Heart right ventricle (tissue), 16 donors: Measurements from ENCODE around the gene LAGE3. TPM values are rescaled to one million over a fixed set of nuclear protein-coding genes. Genes with fewer than 3 reads are reported as not detected.

Experiments
- ATAC-seq, 8 donors: fragments of 200-7000 bp; cut with Tn5 transposase; one replicate each; pipeline ENCODE4 v1.9.1; 2020; ENCODE audit warnings: mild to moderate bottlenecking in 8 of 8, moderate library complexity in 8 of 8, moderate number of reproducible peaks in 1 of 8
- DNase-seq, 2 donors: peaks; one replicate each; pipeline ENCODE4 v3.0.0-alpha.2; 2020
- H3K27ac ChIP-seq, 10 donors: fragments of 200-600 bp; sonication (generic) in 2 of 10; one replicate each; pipeline versions ENCODE4 v1.5.0 to v1.8.0; 2020 to 2022; ENCODE audit warnings: mild to moderate bottlenecking in 3 of 10
- H3K27me3 ChIP-seq, 7 donors: fragments of 200-600 bp; one replicate each; pipeline ENCODE4 v1.8.0; 2021 to 2022; ENCODE audit warnings: mild to moderate bottlenecking in 2 of 7
- H3K36me3 ChIP-seq, 9 donors: fragments of 200-600 bp; sonication (generic) in 1 of 9; one replicate each; pipeline versions ENCODE4 v1.5.0 to v1.8.0; 2020 to 2022; ENCODE audit warnings: mild to moderate bottlenecking in 2 of 9
- H3K4me1 ChIP-seq, 9 donors: fragments of 200-600 bp; sonication (generic) in 1 of 9; one replicate each; pipeline versions ENCODE4 v1.5.0 to v1.8.0; 2020 to 2022; ENCODE audit warnings: mild to moderate bottlenecking in 4 of 9
- H3K4me3 ChIP-seq, 10 donors: fragments of 200-600 bp; sonication (generic) in 2 of 10; one replicate each; pipeline versions ENCODE4 v1.5.0 to v1.8.0; 2020 to 2022; ENCODE audit warnings: mild to moderate bottlenecking in 7 of 10, moderate library complexity in 2 of 10
- H3K9me3 ChIP-seq, 11 donors: fragments of 200-600 bp in 10 of 11; sonication (generic) in 2 of 11; one replicate each; pipeline versions ENCODE4 v1.5.0 to v1.8.0; 2013 to 2022; ENCODE audit warnings: mild to moderate bottlenecking in 2 of 11, control low read depth in 1 of 11, moderate library complexity in 1 of 11
- WGBS, 2 donors: extraction: QIAGEN DNeasy Blood & Tissue Kit; methylation state at CpG; one replicate each; pipeline ENCODE4 v1.1.7; 2013; ENCODE audit warnings: inconsistent platforms in 1 of 2; 5-methylcytosine and 5-hydroxymethylcytosine counted together
- intact Hi-C, 10 donors: fragments of 100-400 bp; cut with DNase I; formaldehyde crosslinking; loops; one replicate each; pipeline versions ENCODE4 v1.11.1 to v1.14.2; 2022
- polyA plus RNA-seq, 2 donors: library from polyadenylated mRNA; stranded (reverse); fragments of 200-250 nt; gene quantifications; one replicate each; pipeline ENCODE4 v1.2.3, GENCODE V29; 2013
- total RNA-seq, 10 donors: library from RNA; stranded (reverse); fragmentation: NEBNext Ultra II Directional in 3 of 10; extraction: Animal tissue kit (Norgen Biotek cat#: 25700) in 3 of 10; gene quantifications; one replicate each; pipeline versions ENCODE4 v1.2.1 to v1.2.4, GENCODE V29; 2021 to 2023
- TF ChIP-seq, protein P1 (sequence below), 9 donors: fragments of 200-600 bp; sonication (generic) in 2 of 9; IDR thresholded peaks; one replicate each; pipeline versions ENCODE4 v1.5.0 to v1.8.0; 2021 to 2022; ENCODE audit warnings: antibody characterized with exemption in 9 of 9, mild to moderate bottlenecking in 5 of 9, moderate library complexity in 1 of 9
- donor health status: Arrhythmogenic right ventricular cardiomyopathy.
- donor health status: ischemic (EF 13 %, LVEDD 7.1; RV severe dilation, severe dysfunction).
- donor health status: healthy with polysubstance abuse.
- donor health status: DM: no; HTN: yes; CAD: no.
- donor health status: DM: no; HTN: no; CAD: no.
- donor health status: ischemic (EF 25% LVEDD 6.9; RV normal size, moderate dysfunction).
- donor health status: ischemic (EF 25% LVEDD 5.7; RV mildly dilated, moderate dysfunction).
- donor health status: healthy.
- donor health status: DM: yes; HTN: yes; CAD: no.
- donor health status: Ischemic cardiomyopathy.
- donor health status: ischemic (EF 35%, LVEDD 5.7; RV mildly dilated, moderate dysfunction).
- donor health status: nonischemic (EF 11% LVEDD 7.7; RV severe dilation, severe dysfunction).
- donor health status: DM: yes; HTN: yes; CAD: no.
- donor health status: PGD.
- donor health status: ischemic (EF 29% LVEDD 5.4; RV normal size, mild dysfunction).
- donor health status: nonischemic (EF 23%, LVEDD 6.1; RV moderate dilation, normal function).

LAGE3 gene
- total and polyA plus RNA-seq, 12 donors, result 7.5 to 38.2 (median 17.7) TPM

DNA sequence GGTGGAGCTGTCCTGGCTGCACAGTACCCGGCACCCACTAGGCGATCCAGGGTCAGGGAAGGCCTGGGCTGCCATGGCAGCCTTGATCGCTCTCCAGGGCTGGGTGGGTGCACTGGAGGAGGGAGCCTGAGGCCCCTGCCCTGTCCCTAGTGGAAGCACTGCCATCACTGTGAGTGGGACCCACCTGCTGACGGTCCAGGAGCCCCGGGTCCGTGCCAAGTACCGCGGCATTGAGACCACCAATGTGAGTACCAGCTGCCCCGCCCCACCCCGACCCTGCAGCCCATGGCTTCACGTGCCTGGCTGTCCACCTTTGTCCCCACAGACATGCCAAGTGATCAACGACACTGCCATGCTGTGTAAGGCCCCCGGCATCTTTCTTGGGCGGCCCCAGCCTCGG is 12.2 kb downstream of the LAGE3 start:
- Histone ChIP-seq H3K27me3 (no peaks in the 10 kb centered on the region), H3K9me3 (no peaks in the 10 kb centered on the region), H3K4me3 (no peak overlapping the region), H3K4me1 (no peaks in the 10 kb centered on the region), H3K36me3 (peaks cover 0 to 91% (median 0%) of the 10 kb centered on the region in 9 donors), H3K27ac (no peak overlapping the region)
- TF ChIP-seq, protein P1, sequence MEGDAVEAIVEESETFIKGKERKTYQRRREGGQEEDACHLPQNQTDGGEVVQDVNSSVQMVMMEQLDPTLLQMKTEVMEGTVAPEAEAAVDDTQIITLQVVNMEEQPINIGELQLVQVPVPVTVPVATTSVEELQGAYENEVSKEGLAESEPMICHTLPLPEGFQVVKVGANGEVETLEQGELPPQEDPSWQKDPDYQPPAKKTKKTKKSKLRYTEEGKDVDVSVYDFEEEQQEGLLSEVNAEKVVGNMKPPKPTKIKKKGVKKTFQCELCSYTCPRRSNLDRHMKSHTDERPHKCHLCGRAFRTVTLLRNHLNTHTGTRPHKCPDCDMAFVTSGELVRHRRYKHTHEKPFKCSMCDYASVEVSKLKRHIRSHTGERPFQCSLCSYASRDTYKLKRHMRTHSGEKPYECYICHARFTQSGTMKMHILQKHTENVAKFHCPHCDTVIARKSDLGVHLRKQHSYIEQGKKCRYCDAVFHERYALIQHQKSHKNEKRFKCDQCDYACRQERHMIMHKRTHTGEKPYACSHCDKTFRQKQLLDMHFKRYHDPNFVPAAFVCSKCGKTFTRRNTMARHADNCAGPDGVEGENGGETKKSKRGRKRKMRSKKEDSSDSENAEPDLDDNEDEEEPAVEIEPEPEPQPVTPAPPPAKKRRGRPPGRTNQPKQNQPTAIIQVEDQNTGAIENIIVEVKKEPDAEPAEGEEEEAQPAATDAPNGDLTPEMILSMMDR (IDR thresholded peaks at IDR 0.05), result no peak
- WGBS, 2 donors, result 93 to 94% methylated on average over 10 to 15 of the region's 15 CpGs
- DNase-seq, result no peak
- ATAC-seq, result no peak
- intact Hi-C loops, result no loop called here

DNA sequence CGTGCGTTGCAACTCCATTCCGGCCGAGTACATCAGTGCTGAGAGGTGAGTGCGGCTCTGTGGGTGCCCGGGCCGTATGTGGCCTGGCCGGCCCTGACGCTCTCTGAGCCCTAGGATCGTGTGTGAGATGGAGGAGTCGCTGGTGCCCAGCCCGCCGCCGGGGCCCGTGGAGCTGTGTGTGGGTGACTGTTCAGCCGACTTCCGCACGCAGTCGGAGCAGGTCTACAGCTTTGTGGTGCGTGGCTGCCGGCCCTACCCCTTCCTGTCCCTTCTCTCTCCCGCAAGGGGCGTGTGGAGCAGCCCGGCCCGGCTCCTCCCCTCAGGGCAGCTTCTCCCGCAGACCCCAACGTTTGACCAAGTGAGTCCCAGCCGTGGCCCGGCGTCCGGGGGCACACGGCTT is 13.0 kb downstream of the LAGE3 start:
- H3K4me1 ChIP-seq, result no peaks in the 10 kb centered on the region
- TF ChIP-seq, protein P1 (IDR thresholded peaks at IDR 0.05), result no peak
- ATAC-seq, result no peak
- DNase-seq, result no peak
- peaks cover 0 to 86% (median 0%) of the 10 kb centered on the region in 9 donors for H3K36me3 ChIP-seq
- H3K4me3 ChIP-seq, result no peak overlapping the region
- H3K27ac ChIP-seq, result no peak overlapping the region
- intact Hi-C loops, result no loop called here
- H3K9me3 ChIP-seq, result no peaks in the 10 kb centered on the region
- no peaks in the 10 kb centered on the region for H3K27me3 ChIP-seq
- 92 to 96% methylated on average over 30 to 31 of the region's 32 CpGs for WGBS, 2 donors

DNA sequence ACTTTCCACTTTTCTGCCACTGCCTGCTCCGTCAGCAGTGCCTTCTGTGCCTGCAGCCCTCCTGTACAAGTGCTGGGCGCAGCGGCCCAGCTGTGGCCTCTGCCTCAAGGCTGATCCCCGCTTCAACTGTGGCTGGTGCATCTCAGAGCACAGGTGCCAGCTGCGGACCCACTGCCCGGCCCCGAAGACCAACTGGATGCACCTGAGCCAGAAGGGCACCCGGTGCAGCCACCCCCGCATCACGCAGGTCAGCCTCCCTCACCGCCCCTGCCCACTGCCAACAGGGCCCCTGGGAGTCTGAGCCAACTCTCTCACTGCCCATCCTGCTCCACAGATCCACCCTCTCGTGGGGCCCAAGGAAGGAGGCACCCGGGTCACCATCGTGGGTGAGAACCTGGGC is 13.5 kb downstream of the LAGE3 start:
- no peak overlapping the region for H3K4me3 ChIP-seq
- 95% methylated on average over 6 to 14 of the region's 14 CpGs for WGBS, 2 donors
- DNase-seq (no peak), ATAC-seq (no peak)
- H3K36me3 ChIP-seq, result peaks cover 0 to 82% (median 0%) of the 10 kb centered on the region in 9 donors
- no peak overlapping the region for H3K27ac ChIP-seq
- no peaks in the 10 kb centered on the region for H3K9me3 ChIP-seq
- TF ChIP-seq, protein P1 (IDR thresholded peaks at IDR 0.05), result no peak
- intact Hi-C loops, result no loop called here
- no peaks in the 10 kb centered on the region for H3K27me3 ChIP-seq
- no peaks in the 10 kb centered on the region for H3K4me1 ChIP-seq

DNA sequence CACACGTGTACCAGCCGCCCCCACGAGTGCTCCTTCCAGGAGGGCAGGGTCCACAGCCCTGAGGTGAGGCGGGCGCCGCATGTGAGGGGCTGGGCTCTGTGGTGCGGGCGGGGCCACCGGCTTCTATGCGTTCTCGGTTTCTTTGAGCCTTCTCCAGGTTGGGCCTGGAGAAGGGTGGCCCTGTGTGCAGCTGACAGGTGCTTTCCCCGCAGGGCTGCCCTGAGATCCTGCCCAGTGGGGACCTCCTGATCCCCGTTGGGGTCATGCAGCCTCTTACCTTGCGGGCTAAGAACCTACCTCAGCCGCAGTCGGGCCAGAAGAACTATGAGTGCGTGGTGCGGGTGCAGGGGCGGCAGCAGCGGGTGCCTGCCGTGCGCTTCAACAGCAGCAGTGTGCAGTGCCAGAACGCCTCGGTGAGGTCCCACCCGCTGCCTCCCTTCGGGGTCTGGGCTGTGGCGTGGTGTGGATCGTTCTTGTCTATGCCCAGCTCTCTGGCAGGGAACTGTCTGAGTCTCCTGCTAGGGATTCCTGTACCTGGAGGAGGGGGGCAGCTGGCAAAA is 14.2 kb downstream of the LAGE3 start:
- H3K27ac ChIP-seq, result no peak overlapping the region
- H3K4me1 ChIP-seq, result peaks cover 0 to 3% (median 0%) of the 10 kb centered on the region in 9 donors
- H3K36me3 ChIP-seq, result peaks cover 0 to 74% (median 0%) of the 10 kb centered on the region in 9 donors
- ATAC-seq (no peak), DNase-seq (no peak)
- intact Hi-C loops, result no loop called here
- WGBS, 2 donors, result 93 to 97% methylated on average over 21 to 28 of the region's 28 CpGs
- no peak overlapping the region for H3K4me3 ChIP-seq
- H3K27me3 ChIP-seq, result no peaks in the 10 kb centered on the region
- TF ChIP-seq, protein P1 (IDR thresholded peaks at IDR 0.05), result no peak
- no peaks in the 10 kb centered on the region for H3K9me3 ChIP-seq
